Retinal pigment epithelial cell (primary cell): ENCODE measurements around the gene CHD2.
A peak's percentile ranks its signal among the peaks of the same experiment; 100 is the strongest.
"Not testable (repeated sequence)": the region's sequence is repeated elsewhere in the genome, so short reads cannot be mapped to it uniquely, and the experiment has no call there.

Source experiments
- DNase-seq: peaks from one replicate; pipeline ENCODE4 v3.0.0-alpha.2; 2010; ENCODE audit warnings: low read depth
- H3K4me3 ChIP-seq: 2 replicates; pipeline ENCODE4 v1.5.1; 2011; ENCODE audit warnings: mild to moderate bottlenecking, low read length, control low read depth, moderate library complexity
- TF ChIP-seq, protein P1 (sequence below): conservative IDR thresholded peaks from 2 replicates; pipeline ENCODE4 v1.5.1; 2011; ENCODE audit warnings: low read depth, low read length, control low read depth, inconsistent platforms

CHD2 gene

DNA sequence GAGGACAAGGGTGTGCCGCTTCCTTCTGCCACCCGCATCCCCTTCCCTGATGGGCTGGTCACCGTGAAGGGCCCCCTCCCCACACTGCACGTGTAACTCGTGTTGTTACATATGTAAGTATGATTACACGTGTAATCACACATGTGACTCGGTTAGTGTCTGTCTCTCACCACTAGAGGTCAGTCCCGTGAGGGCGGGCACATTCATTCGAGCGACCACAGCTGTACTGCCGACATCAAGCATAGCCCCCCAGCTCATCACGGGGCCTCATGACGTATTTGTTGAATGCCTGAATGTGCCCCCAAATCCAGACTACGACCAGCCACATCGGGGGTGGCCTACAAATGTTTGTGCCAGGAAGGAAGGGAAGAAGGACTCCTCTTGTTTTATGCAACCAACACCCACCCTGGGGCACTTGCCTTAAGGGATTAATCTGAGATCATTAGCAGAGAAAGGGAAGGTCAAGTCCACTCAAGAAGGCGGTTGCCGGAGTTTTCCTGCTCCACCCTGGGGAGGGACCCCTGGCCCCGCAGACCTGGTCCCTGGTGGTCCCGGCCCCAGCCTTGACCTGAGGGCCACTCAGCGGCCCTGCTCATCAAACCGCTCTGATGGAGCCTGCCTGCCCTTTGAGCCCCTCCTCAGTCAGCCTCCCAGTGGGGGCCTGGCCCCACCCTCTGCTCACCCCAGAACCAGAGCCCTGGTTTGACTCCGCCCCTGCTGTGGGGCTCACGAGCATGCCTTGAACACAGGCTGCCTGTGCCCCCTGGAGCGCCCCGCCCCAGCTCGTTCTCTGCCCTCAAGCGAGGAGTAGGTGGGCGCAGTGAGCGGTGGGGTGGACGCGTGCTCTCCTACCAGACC is 136.1 kb downstream of the CHD2 start:
- no peak overlapping the region for H3K4me3 ChIP-seq
- TF ChIP-seq, protein P1, sequence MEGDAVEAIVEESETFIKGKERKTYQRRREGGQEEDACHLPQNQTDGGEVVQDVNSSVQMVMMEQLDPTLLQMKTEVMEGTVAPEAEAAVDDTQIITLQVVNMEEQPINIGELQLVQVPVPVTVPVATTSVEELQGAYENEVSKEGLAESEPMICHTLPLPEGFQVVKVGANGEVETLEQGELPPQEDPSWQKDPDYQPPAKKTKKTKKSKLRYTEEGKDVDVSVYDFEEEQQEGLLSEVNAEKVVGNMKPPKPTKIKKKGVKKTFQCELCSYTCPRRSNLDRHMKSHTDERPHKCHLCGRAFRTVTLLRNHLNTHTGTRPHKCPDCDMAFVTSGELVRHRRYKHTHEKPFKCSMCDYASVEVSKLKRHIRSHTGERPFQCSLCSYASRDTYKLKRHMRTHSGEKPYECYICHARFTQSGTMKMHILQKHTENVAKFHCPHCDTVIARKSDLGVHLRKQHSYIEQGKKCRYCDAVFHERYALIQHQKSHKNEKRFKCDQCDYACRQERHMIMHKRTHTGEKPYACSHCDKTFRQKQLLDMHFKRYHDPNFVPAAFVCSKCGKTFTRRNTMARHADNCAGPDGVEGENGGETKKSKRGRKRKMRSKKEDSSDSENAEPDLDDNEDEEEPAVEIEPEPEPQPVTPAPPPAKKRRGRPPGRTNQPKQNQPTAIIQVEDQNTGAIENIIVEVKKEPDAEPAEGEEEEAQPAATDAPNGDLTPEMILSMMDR = peak; percentile 62
- DNase-seq = no peak

DNA sequence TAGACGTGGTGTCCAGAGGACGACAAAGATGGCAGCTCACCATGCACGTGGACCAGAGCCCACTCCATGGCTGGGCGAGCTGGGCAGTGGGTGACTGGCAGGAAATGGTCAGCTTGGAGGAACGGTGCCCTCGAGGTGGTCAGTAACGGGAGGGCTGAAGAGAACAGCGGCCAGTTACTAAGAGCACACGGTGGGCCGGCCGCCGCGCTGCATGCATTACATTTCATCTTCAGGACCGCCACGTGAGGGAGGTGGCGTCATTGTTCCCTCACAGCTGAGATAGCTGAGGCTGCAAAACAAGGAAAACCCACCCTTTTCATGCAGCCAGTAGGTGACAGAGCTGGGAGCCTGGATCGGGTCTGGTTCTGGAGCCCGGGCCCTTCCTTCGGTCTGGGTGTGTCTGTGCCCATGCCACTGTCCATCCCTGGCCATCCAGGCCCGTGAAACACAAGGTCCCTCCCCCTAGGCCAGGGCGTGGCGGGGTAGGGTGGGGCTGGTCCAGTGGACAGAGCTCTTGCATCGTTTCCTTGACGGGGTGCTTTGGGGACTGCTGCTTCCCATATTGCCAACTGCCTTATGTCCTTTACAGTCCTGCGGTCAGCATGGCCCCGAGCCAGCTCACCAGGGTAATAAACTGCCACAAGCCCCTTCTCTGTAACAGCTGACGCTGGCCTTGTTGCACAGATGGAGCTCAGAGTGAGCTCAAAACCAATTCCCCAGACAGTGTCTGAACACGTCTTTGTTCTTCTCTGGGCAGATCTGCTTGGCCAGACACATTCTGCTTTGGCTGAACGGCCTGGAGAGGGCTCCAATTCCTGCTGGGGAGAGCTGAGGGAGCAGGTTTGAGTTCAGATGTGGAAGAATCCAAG is 137.1 kb downstream of the CHD2 start:
- DNase-seq = peak; percentile 17
- no peak overlapping the region for H3K4me3 ChIP-seq
- TF ChIP-seq, protein P1 = peak; percentile 37

DNA sequence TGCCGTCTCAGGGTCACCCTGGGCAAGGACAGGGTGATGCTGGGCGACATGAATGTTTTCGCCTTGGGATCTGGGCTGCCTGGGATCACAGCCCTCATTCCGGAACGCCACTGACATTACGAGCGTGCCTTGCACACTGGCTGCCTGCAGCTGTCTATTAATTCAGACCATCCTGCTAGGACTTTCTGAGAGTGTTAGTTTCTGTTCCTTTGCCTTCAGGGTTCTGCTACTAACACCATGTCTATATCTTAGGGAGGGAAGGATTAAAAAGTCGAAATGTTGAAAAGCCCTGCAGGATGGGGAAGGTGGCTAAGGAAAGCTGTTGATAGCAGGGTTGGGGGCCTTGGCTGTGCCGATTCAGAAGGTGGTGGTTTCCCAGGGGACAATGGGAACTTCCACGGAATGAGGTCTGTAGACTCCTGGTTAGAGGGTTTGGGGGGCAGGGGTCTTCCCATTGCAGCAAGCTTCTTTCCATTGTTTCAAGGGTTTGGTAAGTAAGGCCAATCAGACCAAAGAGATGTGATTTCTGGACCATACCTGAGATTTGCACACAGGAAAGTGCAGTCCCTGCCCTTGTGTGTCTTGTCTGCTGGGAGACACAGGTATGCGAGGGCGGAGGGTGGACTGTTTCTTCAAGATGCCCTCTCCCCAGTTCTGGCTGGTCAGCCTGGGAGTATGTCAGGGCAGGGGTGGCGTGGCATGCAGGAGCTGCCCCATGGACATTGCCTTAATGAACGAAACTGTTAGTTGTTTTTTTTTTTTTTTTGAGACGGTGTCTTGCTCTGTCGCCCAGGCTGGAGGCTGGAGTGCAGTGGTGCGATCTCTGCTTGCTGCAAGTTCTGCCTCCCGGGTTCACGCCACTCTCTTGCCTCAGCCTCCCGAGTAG is 137.9 kb downstream of the CHD2 start:
- no peak for DNase-seq
- TF ChIP-seq, protein P1 = no peak
- H3K4me3 ChIP-seq = no peak overlapping the region

DNA sequence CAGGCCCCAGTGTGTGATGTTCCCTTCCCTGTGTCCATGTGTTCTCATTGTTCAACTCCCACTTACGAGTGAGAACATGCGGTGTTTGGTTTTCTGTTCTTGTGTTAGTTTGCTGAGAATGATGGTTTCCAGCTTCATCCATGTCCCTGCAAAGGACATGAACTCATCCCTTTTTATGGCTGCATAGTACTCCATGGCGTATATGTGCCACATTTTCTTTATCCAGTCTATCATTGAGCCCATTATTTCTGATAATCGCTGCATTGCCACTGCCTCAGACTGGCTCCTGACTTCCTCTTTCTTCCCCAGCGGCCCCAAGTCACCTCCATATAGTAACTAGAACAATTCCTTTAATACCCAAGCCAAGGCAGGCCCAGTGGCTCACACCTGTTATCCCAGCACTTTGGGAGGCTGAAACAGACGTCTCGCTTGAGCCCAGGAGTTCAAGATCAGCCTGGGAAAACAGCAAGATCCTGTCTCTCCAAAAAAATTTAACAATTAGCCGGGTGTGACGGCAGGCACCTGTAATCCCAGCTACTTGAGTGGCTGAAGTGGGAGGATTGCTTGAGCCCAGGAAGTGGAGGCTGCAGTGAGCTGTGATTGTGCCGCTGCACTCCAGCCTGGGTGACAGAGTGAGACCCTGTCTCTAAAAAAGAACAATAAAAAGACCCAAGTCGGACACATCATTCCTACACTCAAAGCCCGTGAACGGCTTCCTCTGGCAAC is 139.6 kb downstream of the CHD2 start:
- not testable (repeated sequence) for H3K4me3 ChIP-seq, DNase-seq

DNA sequence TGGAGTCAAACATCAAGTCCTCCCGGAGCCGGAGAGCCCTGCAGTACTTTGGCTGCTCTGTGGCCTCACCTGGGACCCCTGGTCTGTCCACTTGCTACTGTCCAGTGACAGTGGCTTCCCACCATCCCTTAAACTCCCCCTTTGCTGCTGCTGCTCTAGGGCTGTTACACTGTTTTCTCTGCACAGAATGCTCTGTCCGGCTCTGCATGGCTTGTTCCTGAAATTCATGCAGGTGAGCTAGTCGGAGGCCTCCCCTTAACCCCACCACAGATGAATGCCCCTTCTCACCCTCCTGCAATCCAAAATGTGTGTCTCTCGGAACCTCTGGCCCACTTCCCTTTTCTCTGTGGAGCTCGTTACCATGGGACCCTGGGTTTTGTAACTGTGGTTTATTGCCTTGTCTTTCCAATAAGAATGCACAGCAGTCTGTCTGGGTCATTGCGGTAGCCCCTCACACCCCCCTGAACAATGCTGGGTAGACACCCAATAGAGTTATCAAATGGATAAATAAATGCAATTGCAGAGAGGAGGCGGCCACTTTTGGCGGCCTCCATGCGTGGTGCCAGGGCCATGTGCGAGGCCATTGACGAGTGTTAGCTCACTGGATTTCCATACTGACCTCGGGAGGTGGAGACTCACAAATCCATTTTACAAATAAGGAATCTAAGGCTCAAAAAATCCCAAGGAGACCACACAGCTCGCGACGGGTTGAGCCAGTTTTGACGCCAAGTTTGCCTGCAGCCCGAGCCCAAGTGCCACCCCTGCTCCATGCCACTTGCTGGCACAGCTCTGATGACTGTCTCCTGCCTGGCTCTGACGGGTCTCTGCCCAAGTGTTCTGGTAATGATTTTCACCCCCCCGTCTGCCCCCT is 140.4 kb downstream of the CHD2 start:
- H3K4me3 ChIP-seq = no peak overlapping the region
- DNase-seq = no peak
- TF ChIP-seq, protein P1 = no peak

DNA sequence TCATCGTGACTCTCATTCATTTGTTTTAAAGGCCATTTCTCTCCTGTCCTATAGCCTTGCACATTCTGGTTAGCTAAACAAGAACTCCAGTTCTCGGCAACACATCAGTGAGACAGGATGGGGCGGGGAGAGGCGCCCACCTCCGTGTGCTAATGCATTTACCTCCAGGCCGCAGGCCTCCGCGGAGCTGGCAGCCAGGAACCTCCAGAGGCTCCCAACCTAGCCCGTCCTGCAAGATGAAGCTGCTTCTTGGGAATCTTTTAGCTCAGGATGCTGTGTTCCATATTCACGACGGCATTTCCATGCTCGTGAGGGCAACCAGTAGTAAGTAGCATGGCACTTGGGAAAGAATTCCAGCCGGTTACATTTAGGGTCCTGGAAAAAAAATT is 141.0 kb downstream of the CHD2 start:
- TF ChIP-seq, protein P1 = no peak
- no peak for DNase-seq
- no peak overlapping the region for H3K4me3 ChIP-seq
